Measurements from ENCODE around the gene MMP10.

MMP10 gene

DNA sequence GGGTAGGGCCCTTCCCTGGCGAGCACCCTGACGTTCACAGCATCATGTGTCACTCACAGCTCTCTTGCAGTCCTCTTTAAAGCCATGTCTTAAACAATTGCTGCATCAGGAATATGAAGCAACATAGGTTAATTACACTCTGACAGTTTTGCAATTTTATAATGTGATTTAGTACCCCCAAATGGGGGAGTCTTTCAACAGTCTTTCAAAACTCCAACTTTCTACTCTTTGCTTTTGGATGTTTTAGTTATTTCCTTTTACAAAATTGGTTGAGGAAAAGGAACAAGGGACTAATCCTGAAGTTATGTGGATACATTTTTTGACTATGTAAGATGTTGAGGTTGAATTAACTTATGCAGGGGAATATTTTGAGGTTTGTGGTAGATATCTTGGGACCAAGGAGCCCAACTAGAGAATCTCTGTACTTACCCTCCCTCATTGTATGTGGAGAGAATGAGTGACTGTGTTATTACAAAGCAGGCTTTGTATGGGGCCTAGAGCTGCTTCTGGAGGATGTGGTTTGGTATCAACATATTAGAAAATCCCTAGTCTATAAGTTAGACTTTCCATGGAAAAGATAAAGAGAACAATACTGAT is 55.4 kb downstream of the MMP10 start, which contains the start of gene MMP8:
MMP8 (minus strand) TSS at position 51 of the 597 bp plus-strand sequence. CDS start 99 bp downstream, outside the sequence.
- DNase-seq (ENCODE audit: low read depth): peak; percentile 59

- DNase-seq (ENCODE audit: low read depth): no peak
Measured at GRCh38 chr11:102722821-102723220, 57.6 kb downstream of the MMP10 start.

Data from non-pigmented ciliary epithelial cell (primary cell).